ENCODE results near the gene PTPRN2. TPM values are rescaled to one million over a fixed set of nuclear protein-coding genes. Genes with fewer than 3 reads are reported as not detected.

The PTPRN2 gene
- polyA plus RNA-seq, 2 donors: 0.37 to 0.40 TPM

DNA sequence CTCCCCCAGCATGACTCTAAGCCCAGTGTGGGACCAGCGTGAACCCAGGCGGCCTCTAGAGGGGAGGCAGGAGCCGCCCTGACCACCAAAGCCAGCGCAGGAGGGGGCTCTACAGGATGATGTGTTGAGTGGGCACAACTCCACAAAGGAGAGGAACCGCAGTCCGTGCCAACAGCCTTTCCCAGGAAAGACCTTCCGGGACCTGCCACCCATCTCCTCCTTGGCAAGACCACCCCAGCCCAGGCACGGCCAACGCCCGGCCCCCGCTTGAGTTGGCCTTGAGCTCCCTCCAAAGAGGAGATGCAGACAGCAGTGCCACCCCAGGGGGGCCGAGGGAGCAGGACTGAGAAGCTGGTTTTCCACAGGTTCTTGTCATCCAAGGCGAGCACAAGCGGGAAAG, 38.9 kb downstream of the PTPRN2 start:
- WGBS, 2 donors: 83 to 86% methylated on average over 14 of the region's 14 CpGs
- Histone ChIP-seq H3K36me3 (ENCODE audit: control insufficient read depth in 2 of 2, insufficient read depth in 2 of 2, low read length in 1 of 2) (no peaks in the 10 kb centered on the region), H3K27ac (ENCODE audit: low read depth in 2 of 2, low read length in 1 of 2) (no peak overlapping the region), H3K9me3 (ENCODE audit: control insufficient read depth in 2 of 2, insufficient read depth in 1 of 2, low read depth in 1 of 2, low read length in 1 of 2) (no peaks in the 10 kb centered on the region), H3K27me3 (ENCODE audit: control insufficient read depth in 1 of 2, insufficient read depth in 2 of 2, low read length in 2 of 2) (no peaks in the 10 kb centered on the region), H3K4me1 (ENCODE audit: control insufficient read depth in 2 of 2, insufficient read depth in 2 of 2, low read length in 1 of 2) (peaks cover 0 to 4% of the 10 kb centered on the region in 2 donors), H3K4me3 (ENCODE audit: low read depth in 1 of 2, low read length in 2 of 2) (no peak overlapping the region)

DNA sequence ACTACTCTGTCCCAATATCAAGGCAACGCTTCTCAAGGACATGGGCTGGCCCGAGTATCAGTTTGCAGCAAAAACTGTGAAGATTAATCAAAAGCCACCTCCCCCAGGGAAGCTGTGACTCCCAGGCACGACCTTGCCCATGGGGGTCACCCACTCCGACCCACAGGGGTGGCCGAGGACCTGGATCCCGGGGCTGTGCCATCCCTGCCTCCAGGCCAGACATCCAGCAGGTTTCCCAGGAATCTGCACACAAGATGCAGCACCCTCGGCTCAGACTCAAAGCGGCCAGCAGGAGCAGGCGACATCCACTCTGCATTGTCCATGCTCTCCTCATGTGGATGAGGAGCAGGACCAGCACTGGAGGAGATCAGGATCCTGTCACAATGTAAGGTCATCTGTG, 39.8 kb downstream of the PTPRN2 start:
- Histone ChIP-seq H3K9me3 (ENCODE audit: control insufficient read depth in 2 of 2, insufficient read depth in 1 of 2, low read depth in 1 of 2, low read length in 1 of 2) (no peaks in the 10 kb centered on the region), H3K4me1 (ENCODE audit: control insufficient read depth in 2 of 2, insufficient read depth in 2 of 2, low read length in 1 of 2) (peaks cover 0 to 4% of the 10 kb centered on the region in 2 donors), H3K4me3 (ENCODE audit: low read depth in 1 of 2, low read length in 2 of 2) (no peak overlapping the region), H3K27ac (ENCODE audit: low read depth in 2 of 2, low read length in 1 of 2) (no peak overlapping the region), H3K36me3 (ENCODE audit: control insufficient read depth in 2 of 2, insufficient read depth in 2 of 2, low read length in 1 of 2) (no peaks in the 10 kb centered on the region), H3K27me3 (ENCODE audit: control insufficient read depth in 1 of 2, insufficient read depth in 2 of 2, low read length in 2 of 2) (no peaks in the 10 kb centered on the region)
- 78 to 82% methylated on average over 9 of the region's 9 CpGs for WGBS, 2 donors

DNA sequence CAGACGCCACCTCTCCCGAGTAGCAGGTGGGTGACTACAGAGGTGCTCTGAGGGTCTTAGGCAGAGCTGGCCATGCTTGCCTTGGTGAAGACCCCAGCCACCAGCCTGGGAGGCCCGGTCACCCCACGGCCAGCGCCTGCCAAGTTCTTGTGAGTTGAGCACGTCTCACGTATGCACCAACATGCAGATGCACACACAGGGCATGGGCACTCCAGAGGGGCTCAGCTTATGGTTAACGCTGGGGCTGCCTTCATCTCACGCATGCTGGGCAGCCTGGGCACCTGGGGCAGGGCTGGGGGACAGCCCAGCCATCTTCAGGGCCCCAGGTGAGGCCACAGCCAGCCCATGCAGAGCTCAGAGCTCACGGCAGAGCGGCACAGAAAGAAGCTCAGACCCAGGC, 41.0 kb downstream of the PTPRN2 start:
- H3K36me3 ChIP-seq (ENCODE audit: control insufficient read depth in 2 of 2, insufficient read depth in 2 of 2, low read length in 1 of 2): no peaks in the 10 kb centered on the region
- H3K27ac ChIP-seq (ENCODE audit: low read depth in 2 of 2, low read length in 1 of 2): no peak overlapping the region
- H3K9me3 ChIP-seq (ENCODE audit: control insufficient read depth in 2 of 2, insufficient read depth in 1 of 2, low read depth in 1 of 2, low read length in 1 of 2): no peaks in the 10 kb centered on the region
- H3K4me1 ChIP-seq (ENCODE audit: control insufficient read depth in 2 of 2, insufficient read depth in 2 of 2, low read length in 1 of 2): peaks cover 0 to 4% of the 10 kb centered on the region in 2 donors
- no peaks in the 10 kb centered on the region for H3K27me3 ChIP-seq (ENCODE audit: control insufficient read depth in 1 of 2, insufficient read depth in 2 of 2, low read length in 2 of 2)
- H3K4me3 ChIP-seq (ENCODE audit: low read depth in 1 of 2, low read length in 2 of 2): no peak overlapping the region
- 92 to 97% methylated on average over 11 of the region's 11 CpGs for whole genome bisulfite sequencing, 2 donors

DNA sequence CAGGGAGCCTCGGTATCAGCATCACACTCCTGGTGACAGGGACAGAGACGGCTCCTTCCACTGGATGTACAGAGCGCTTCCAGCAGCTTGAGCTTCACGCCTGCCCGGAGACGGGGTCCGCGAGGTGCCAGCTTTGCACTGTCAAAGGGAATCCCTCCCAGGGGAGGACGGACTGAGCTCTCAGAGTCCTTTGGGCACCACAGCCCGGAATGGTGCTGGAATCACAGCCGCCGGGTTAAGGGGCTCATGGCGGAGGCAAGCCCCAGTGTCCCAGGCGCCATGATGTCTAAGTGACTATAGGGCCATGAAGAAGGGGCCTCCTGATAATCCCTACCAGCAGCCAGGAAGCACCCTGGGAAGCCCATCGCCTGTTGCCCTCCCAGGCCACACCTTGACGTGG, 41.4 kb downstream of the PTPRN2 start:
- WGBS, 2 donors: 91 to 92% methylated on average over 14 to 16 of the region's 16 CpGs
- no peak overlapping the region for H3K4me3 ChIP-seq (ENCODE audit: low read depth in 1 of 2, low read length in 2 of 2)
- peaks cover 0 to 4% of the 10 kb centered on the region in 2 donors for H3K4me1 ChIP-seq (ENCODE audit: control insufficient read depth in 2 of 2, insufficient read depth in 2 of 2, low read length in 1 of 2)
- no peaks in the 10 kb centered on the region for H3K27me3 ChIP-seq (ENCODE audit: control insufficient read depth in 1 of 2, insufficient read depth in 2 of 2, low read length in 2 of 2)
- H3K9me3 ChIP-seq (ENCODE audit: control insufficient read depth in 2 of 2, insufficient read depth in 1 of 2, low read depth in 1 of 2, low read length in 1 of 2): no peaks in the 10 kb centered on the region
- no peak overlapping the region for H3K27ac ChIP-seq (ENCODE audit: low read depth in 2 of 2, low read length in 1 of 2)
- no peaks in the 10 kb centered on the region for H3K36me3 ChIP-seq (ENCODE audit: control insufficient read depth in 2 of 2, insufficient read depth in 2 of 2, low read length in 1 of 2)

DNA sequence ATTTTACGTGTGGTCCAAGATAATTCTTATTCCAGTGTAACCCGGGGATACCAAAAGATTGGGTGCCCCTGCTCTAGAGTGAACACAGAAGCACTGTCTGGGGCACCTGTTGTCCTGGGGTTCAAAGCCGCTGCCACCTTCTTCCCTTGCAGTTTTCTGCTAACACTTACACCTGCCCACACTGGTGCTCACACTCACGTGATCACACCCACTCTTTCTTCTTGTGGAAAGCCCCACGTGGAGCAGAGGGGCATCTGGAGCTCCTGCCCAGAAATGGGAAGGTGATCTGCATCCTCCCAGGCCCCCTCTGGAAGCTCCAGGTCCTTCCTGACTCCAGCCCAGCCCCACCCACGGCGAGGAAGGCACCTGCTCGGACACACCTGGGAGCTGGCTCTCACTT, 42.9 kb downstream of the PTPRN2 start:
- H3K4me3 ChIP-seq (ENCODE audit: low read depth in 1 of 2, low read length in 2 of 2): no peak overlapping the region
- H3K27me3 ChIP-seq (ENCODE audit: control insufficient read depth in 1 of 2, insufficient read depth in 2 of 2, low read length in 2 of 2): no peaks in the 10 kb centered on the region
- no peak overlapping the region for H3K27ac ChIP-seq (ENCODE audit: low read depth in 2 of 2, low read length in 1 of 2)
- 68 to 69% methylated on average over 8 of the region's 8 CpGs for WGBS, 2 donors
- H3K9me3 ChIP-seq (ENCODE audit: control insufficient read depth in 2 of 2, insufficient read depth in 1 of 2, low read depth in 1 of 2, low read length in 1 of 2): no peaks in the 10 kb centered on the region
- H3K36me3 ChIP-seq (ENCODE audit: control insufficient read depth in 2 of 2, insufficient read depth in 2 of 2, low read length in 1 of 2): no peaks in the 10 kb centered on the region
- peaks cover 0 to 4% of the 10 kb centered on the region in 2 donors for H3K4me1 ChIP-seq (ENCODE audit: control insufficient read depth in 2 of 2, insufficient read depth in 2 of 2, low read length in 1 of 2)

DNA sequence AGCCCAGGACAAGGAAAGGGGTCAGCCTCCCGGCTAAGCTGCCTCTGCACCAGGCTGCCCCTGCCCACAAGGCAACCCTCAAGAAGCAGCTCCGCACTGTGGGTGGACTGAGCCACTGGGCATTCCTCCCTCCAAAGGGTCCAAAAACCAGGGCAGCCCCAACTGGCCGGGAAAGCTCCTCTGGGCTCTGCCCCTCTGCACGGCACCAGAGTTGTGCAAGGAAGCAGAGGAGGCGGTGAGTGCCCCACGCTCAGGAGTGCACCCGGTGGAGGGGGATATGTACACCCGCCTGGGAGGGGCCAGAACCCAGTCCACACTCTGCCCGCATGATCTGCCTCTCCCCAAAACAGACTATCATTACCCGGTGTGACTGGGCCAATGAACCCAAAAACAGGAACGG, 43.8 kb downstream of the PTPRN2 start:
- Histone ChIP-seq H3K27me3 (ENCODE audit: control insufficient read depth in 1 of 2, insufficient read depth in 2 of 2, low read length in 2 of 2) (no peaks in the 10 kb centered on the region), H3K4me1 (ENCODE audit: control insufficient read depth in 2 of 2, insufficient read depth in 2 of 2, low read length in 1 of 2) (no peaks in the 10 kb centered on the region), H3K36me3 (ENCODE audit: control insufficient read depth in 2 of 2, insufficient read depth in 2 of 2, low read length in 1 of 2) (no peaks in the 10 kb centered on the region), H3K9me3 (ENCODE audit: control insufficient read depth in 2 of 2, insufficient read depth in 1 of 2, low read depth in 1 of 2, low read length in 1 of 2) (no peaks in the 10 kb centered on the region), H3K27ac (ENCODE audit: low read depth in 2 of 2, low read length in 1 of 2) (no peak overlapping the region), H3K4me3 (ENCODE audit: low read depth in 1 of 2, low read length in 2 of 2) (no peak overlapping the region)
- WGBS, 2 donors: 87 to 92% methylated on average over 11 of the region's 11 CpGs

DNA sequence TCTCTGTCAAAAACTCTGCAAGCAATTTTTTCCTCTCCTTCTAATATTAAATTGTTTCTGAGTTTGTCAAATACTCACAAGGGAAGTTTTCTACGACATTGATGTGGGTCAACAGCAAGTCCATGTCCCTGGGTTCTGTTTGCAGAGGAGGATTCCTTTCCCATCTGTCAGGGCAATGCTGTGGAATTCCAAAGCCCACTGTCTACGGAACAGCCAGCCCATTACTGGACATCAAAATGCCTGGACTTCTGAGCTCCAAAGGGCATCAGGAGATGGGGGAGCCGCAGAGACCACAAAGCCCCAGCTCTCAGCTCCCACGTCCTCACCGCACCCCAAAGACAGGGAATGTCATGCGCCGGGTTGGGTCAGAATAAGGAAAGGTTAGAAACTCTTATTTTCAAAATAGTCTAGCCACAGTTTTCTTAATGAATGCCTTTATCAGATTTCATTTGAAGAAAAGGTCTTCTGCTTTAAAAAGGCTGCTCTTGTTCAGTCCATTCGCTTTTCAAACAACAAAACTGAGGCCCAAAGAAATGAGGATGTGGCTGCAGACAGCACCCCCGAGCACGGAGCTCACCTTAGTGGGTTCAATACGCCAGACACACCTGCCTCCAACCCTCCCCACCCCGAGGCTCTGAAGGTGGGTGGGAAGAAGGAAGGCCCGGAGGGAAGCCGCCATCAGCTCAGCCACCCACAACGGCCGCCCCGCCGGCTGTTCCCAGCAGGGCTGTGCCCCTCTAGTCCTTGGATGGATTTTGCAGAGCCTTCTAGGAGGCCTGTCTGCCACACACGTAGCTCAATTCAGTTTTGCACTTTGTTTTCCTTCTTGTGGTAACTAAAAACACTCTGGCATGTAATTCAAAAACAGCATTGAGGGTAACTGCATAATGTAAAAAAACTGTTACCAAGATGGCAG, 44.7 kb downstream of the PTPRN2 start:
- no peaks in the 10 kb centered on the region for H3K9me3 ChIP-seq (ENCODE audit: control insufficient read depth in 2 of 2, insufficient read depth in 1 of 2, low read depth in 1 of 2, low read length in 1 of 2)
- no peak overlapping the region for H3K27ac ChIP-seq (ENCODE audit: low read depth in 2 of 2, low read length in 1 of 2)
- 74 to 82% methylated on average over 19 of the region's 19 CpGs for WGBS, 2 donors
- H3K4me3 ChIP-seq (ENCODE audit: low read depth in 1 of 2, low read length in 2 of 2): no peak overlapping the region
- H3K36me3 ChIP-seq (ENCODE audit: control insufficient read depth in 2 of 2, insufficient read depth in 2 of 2, low read length in 1 of 2): no peaks in the 10 kb centered on the region
- H3K27me3 ChIP-seq (ENCODE audit: control insufficient read depth in 1 of 2, insufficient read depth in 2 of 2, low read length in 2 of 2): no peaks in the 10 kb centered on the region
- H3K4me1 ChIP-seq (ENCODE audit: control insufficient read depth in 2 of 2, insufficient read depth in 2 of 2, low read length in 1 of 2): no peaks in the 10 kb centered on the region

DNA sequence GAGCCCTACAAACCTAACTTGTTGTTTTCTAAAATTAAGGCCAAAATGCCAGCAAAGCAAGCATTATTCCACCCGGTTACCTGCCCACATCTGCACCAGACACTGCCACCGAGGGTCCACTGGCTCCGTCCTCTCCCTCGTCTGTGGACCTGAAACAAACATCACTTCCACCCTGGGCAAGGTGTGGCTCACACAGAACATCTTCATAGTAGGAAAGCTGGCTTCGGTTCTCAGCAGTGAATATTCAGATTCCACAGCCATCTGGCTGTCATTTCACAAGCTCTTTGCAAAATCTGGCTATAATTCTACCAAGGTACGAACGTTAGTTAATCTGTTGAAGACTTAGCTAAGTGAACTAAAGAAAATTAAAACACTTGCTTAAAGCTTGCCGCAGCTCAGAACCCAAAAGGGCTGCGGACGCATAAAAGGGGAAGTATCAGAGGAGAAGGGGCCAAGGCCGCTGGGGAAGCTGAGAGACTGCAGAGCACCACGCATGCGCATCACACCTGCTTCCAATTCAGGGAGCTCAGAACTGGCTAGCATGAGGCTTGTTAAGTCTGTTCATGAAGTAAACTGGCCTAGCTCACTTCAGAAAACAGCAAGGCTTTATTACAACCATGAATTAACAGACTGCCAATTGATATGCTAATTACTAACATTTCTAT, 46.1 kb downstream of the PTPRN2 start:
- no peak overlapping the region for H3K4me3 ChIP-seq (ENCODE audit: low read depth in 1 of 2, low read length in 2 of 2)
- no peaks in the 10 kb centered on the region for H3K9me3 ChIP-seq (ENCODE audit: control insufficient read depth in 2 of 2, insufficient read depth in 1 of 2, low read depth in 1 of 2, low read length in 1 of 2)
- H3K27ac ChIP-seq (ENCODE audit: low read depth in 2 of 2, low read length in 1 of 2): no peak overlapping the region
- no peaks in the 10 kb centered on the region for H3K36me3 ChIP-seq (ENCODE audit: control insufficient read depth in 2 of 2, insufficient read depth in 2 of 2, low read length in 1 of 2)
- 67 to 72% methylated on average over 13 of the region's 13 CpGs for WGBS, 2 donors
- no peaks in the 10 kb centered on the region for H3K27me3 ChIP-seq (ENCODE audit: control insufficient read depth in 1 of 2, insufficient read depth in 2 of 2, low read length in 2 of 2)
- H3K4me1 ChIP-seq (ENCODE audit: control insufficient read depth in 2 of 2, insufficient read depth in 2 of 2, low read length in 1 of 2): no peaks in the 10 kb centered on the region

DNA sequence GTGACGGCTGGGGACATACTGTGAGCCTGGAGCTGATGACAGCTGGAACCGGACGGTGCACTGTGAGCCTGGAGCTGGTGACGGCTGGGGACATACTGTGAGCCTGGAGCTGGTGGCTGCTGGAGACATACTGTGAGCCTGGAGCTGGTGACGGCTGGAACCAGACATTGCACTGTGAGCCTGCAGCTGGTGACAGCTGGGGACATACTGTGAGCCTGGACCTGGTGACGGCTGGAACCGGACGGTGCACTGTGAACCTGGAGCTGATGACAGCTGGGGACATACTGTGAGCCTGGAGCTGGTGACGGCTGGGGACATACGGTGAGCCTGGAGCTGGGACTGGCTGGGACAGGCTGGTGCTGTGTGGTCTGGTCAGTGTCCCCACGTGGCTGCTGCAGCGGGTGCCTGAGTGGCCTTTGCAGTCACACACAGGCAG, 47.9 kb downstream of the PTPRN2 start:
- no peaks in the 10 kb centered on the region for H3K4me1 ChIP-seq (ENCODE audit: control insufficient read depth in 2 of 2, insufficient read depth in 2 of 2, low read length in 1 of 2)
- no peak overlapping the region for H3K27ac ChIP-seq (ENCODE audit: low read depth in 2 of 2, low read length in 1 of 2)
- no peaks in the 10 kb centered on the region for H3K9me3 ChIP-seq (ENCODE audit: control insufficient read depth in 2 of 2, insufficient read depth in 1 of 2, low read depth in 1 of 2, low read length in 1 of 2)
- no peaks in the 10 kb centered on the region for H3K27me3 ChIP-seq (ENCODE audit: control insufficient read depth in 1 of 2, insufficient read depth in 2 of 2, low read length in 2 of 2)
- WGBS, 2 donors: 86 to 93% methylated on average over 12 of the region's 12 CpGs
- no peak overlapping the region for H3K4me3 ChIP-seq (ENCODE audit: low read depth in 1 of 2, low read length in 2 of 2)
- no peaks in the 10 kb centered on the region for H3K36me3 ChIP-seq (ENCODE audit: control insufficient read depth in 2 of 2, insufficient read depth in 2 of 2, low read length in 1 of 2)
